HCT116 (cell line): Measurements from ENCODE around the gene ACACB. TPM values are rescaled to one million over a fixed set of nuclear protein-coding genes. Genes with fewer than 3 reads are reported as not detected.

ENCODE experiments used
- ATAC-seq: fragments of 200-7000 bp; cut with Tn5 transposase; 2 replicates; pipeline ENCODE4 v1.9.1; 2020; ENCODE audit warnings: mild to moderate bottlenecking, moderate library complexity
- BruUV-seq: library from RNA; stranded (reverse); fragments of 400-500 nt; replicated peaks from 2 replicates; lab custom pipeline; 2021; lab: Mats Ljungman, UMichigan
- CTCF ChIA-PET: fragments of 300-600 bp; sonication (Branson Sonifier 250); formaldehyde crosslinking; loops from one replicate; lab custom pipeline; 2021; ENCODE audit warnings: antibody characterized with exemption; lab: Charles Lee
- POLR2A ChIA-PET: fragments of 300-600, 350-600 bp; sonication (Branson Sonifier 250); formaldehyde crosslinking; loops from one replicate; lab custom pipeline; 2021; ENCODE audit warnings: antibody characterized with exemption; lab: Charles Lee
- RAD21 ChIA-PET, 2 experiments: fragments of 300-600 bp; sonication (Branson Sonifier 250); formaldehyde crosslinking; loops; one replicate each; lab custom pipeline; 2023; ENCODE audit warnings: low total read pairs in 2 of 2; ENCODE audit not compliant: uncharacterized antibody in 2 of 2, unreplicated experiment in 2 of 2, low non-redundant PET in 1 of 2; lab: Charles Lee
- DNase-seq: peaks from one replicate; pipeline ENCODE4 v3.0.0-alpha.2; 2010; ENCODE audit warnings: low read depth, low spot score
- H2AFZ ChIP-seq: fragments of 200-600 bp; shearing (Covaris generic), sonication (generic); 2 replicates; pipeline ENCODE4 v1.6.1; 2017; ENCODE audit warnings: low read depth, mixed run types, mixed read lengths, antibody characterized with exemption, low read length; ENCODE audit not compliant: poor library complexity, severe bottlenecking
- H3K27ac ChIP-seq: 2 replicates; pipeline ENCODE4 v1.5.1; 2012; ENCODE audit warnings: low read depth, low read length
- H3K27me3 ChIP-seq: fragments of 200-600 bp; sonication (generic); 2 replicates; pipeline ENCODE4 v1.6.1; 2016; ENCODE audit warnings: mixed run types, low read length, mixed read lengths; ENCODE audit not compliant: insufficient read depth
- H3K36me3 ChIP-seq, 2 experiments: fragments of 200-500 bp in 1 of 2; fragments of 200-600 bp in 1 of 2; sonication (Bioruptor generic) in 1 of 2; sonication (generic) in 1 of 2; 2 replicates each; pipeline versions ENCODE4 v1.5.1 to v1.6.1; 2014 to 2016; ENCODE audit warnings: low read length in 2 of 2, inconsistent platforms in 1 of 2, mixed read lengths in 1 of 2, mixed run types in 1 of 2; ENCODE audit not compliant: insufficient read depth in 2 of 2, control insufficient read depth in 1 of 2
- H3K4me1 ChIP-seq, 2 experiments: fragments of 200-600 bp in 1 of 2; sonication (generic) in 1 of 2; 2 replicates each; pipeline versions ENCODE4 v1.5.1 to v1.6.1; 2012 to 2017; ENCODE audit warnings: low read length in 2 of 2, inconsistent platforms in 1 of 2, mild to moderate bottlenecking in 1 of 2, mixed read lengths in 1 of 2, mixed run types in 1 of 2, moderate library complexity in 1 of 2; ENCODE audit not compliant: insufficient read depth in 2 of 2, control insufficient read depth in 1 of 2
- H3K4me2 ChIP-seq: fragments of 200-600 bp; sonication (generic); 2 replicates; pipeline ENCODE4 v1.6.1; 2017; ENCODE audit warnings: mixed run types, low read length, mixed read lengths
- H3K4me3 ChIP-seq, 2 experiments: fragments of 200-600 bp in 1 of 2; sonication (generic) in 1 of 2; replicated peaks in 1 of 2; 2 replicates each; pipeline ENCODE4 v1.5.1; 2011 to 2016; ENCODE audit warnings: low read length in 2 of 2, control low read depth in 1 of 2, low read depth in 1 of 2, mild to moderate bottlenecking in 1 of 2, mixed read lengths in 1 of 2, mixed run types in 1 of 2
- H3K79me2 ChIP-seq: fragments of 200-600 bp; sonication (generic); 2 replicates; pipeline ENCODE4 v1.6.1; 2017; ENCODE audit warnings: mild to moderate bottlenecking, mixed run types, low read length, moderate library complexity, mixed read lengths; ENCODE audit not compliant: insufficient read depth
- H3K9ac ChIP-seq: fragments of 200-600 bp; sonication (generic); 2 replicates; pipeline ENCODE4 v1.6.1; 2016; ENCODE audit warnings: low read length, mixed read lengths
- H3K9me2 ChIP-seq: fragments of 200-600 bp; sonication (generic), shearing (Covaris generic); 2 replicates; pipeline ENCODE4 v1.6.1; 2017; ENCODE audit warnings: mixed run types, mild to moderate bottlenecking, moderate library complexity; ENCODE audit not compliant: insufficient read depth
- H3K9me3 ChIP-seq, 2 experiments: fragments of 200-500 bp in 1 of 2; fragments of 200-600 bp in 1 of 2; sonication (Bioruptor generic) in 1 of 2; sonication (generic) in 1 of 2; 2 replicates each; pipeline ENCODE4 v1.6.1; 2014 to 2017; ENCODE audit warnings: low read length in 2 of 2, mixed read lengths in 2 of 2, inconsistent platforms in 1 of 2, low read depth in 1 of 2, mild to moderate bottlenecking in 1 of 2, mixed run types in 1 of 2, moderate library complexity in 1 of 2; ENCODE audit not compliant: control insufficient read depth in 1 of 2, insufficient read depth in 1 of 2
- H4K20me1 ChIP-seq: fragments of 200-600 bp; sonication (generic), shearing (Covaris generic); 2 replicates; pipeline ENCODE4 v1.6.1; 2017; ENCODE audit warnings: mixed run types, mild to moderate bottlenecking, moderate library complexity; ENCODE audit not compliant: insufficient read depth
- CBX3 ChIP-seq: IDR thresholded peaks from 2 replicates; pipeline ENCODE4 v1.6.1; 2012; ENCODE audit warnings: low read depth
- EGR1 ChIP-seq: IDR thresholded peaks from 2 replicates; pipeline ENCODE4 v1.6.1; 2012; ENCODE audit warnings: low read depth
- JUND ChIP-seq: IDR thresholded peaks from 2 replicates; pipeline ENCODE4 v1.6.1; 2012
- MAX ChIP-seq: IDR thresholded peaks from 2 replicates; pipeline ENCODE4 v1.6.1; 2012
- SIN3A ChIP-seq: IDR thresholded peaks from 2 replicates; pipeline ENCODE4 v1.6.1; 2012; ENCODE audit warnings: low read depth
- SP1 ChIP-seq: IDR thresholded peaks from 2 replicates; pipeline ENCODE4 v1.6.1; 2012; ENCODE audit warnings: low read depth
- YY1 ChIP-seq: IDR thresholded peaks from 2 replicates; pipeline ENCODE4 v1.6.1; 2011; ENCODE audit warnings: low read length, low read depth, moderate library complexity, mild to moderate bottlenecking; ENCODE audit not compliant: insufficient replicate concordance; ENCODE audit errors: extremely low read depth
- ZNF274 ChIP-seq: fragments of 200-500 bp; sonication (Bioruptor generic); IDR thresholded peaks from 2 replicates; pipeline ENCODE4 v1.6.1; 2014; ENCODE audit warnings: mild to moderate bottlenecking, low read depth, low read length, inconsistent platforms
- intact Hi-C: fragments of 100-400 bp; cut with micrococcal nuclease; formaldehyde crosslinking; loops from 2 replicates; pipeline ENCODE4 v1.10.0; 2022
- total RNA-seq: library from RNA; stranded (reverse); gene quantifications from one replicate; pipeline ENCODE4 v1.2.1, GENCODE V29; 2021; ENCODE audit not compliant: unreplicated experiment
- TF ChIP-seq, protein P1 (sequence below), 3 experiments: fragments of 200-600 bp in 1 of 3; sonication (generic) in 1 of 3; IDR thresholded peaks in 2 of 3; conservative IDR thresholded peaks in 1 of 3; 2 replicates each; pipeline ENCODE4 v1.5.1; 2012 to 2017; ENCODE audit warnings: low read depth in 2 of 3, low read length in 2 of 3, antibody characterized with exemption in 1 of 3, borderline replicate concordance in 1 of 3, control low read depth in 1 of 3, mild to moderate bottlenecking in 1 of 3, mixed read lengths in 1 of 3, mixed run types in 1 of 3, moderate library complexity in 1 of 3; ENCODE audit not compliant: insufficient read depth in 1 of 3

Gene ACACB
- total RNA-seq, 1 experiment from 2014 or later = 11.1 TPM

GRCh38 chr12:109097435-109098182, 18.8 kb upstream of the ACACB start, which contains the start of gene UNG:
Gene UNG, plus strand, starts transcription at chr12:109097597. Its CDS starts 83 bp downstream, at chr12:109097680.
- ATAC-seq (peak; percentile 89), DNase-seq (peak; percentile 87)
- Histone ChIP-seq H3K79me2 (peaks cover 43% of the 10 kb centered on the region), H2AFZ (peak within 1 kb of the TSS; percentile 20), H3K36me3 (peaks cover 6 to 27% of the 10 kb centered on the region in 2 experiments; a peak in 1 of 4 replicates), H3K9me3 (no peaks in the 10 kb centered on the region), H3K4me3 (peak within 1 kb of the TSS; percentile 72 to 79), H3K27ac (peak within 1 kb of the TSS; percentile 71), H3K9me2 (no peaks in the 10 kb centered on the region), H3K27me3 (no peaks in the 10 kb centered on the region), H4K20me1 (no peaks in the 10 kb centered on the region), H3K4me2 (peak within 1 kb of the TSS; percentile 86), H3K4me1 (peaks cover 5 to 32% of the 10 kb centered on the region in 2 experiments; a peak in 3 of 4 replicates), H3K9ac (peak within 1 kb of the TSS; percentile 81)
- ChIA-PET POLR2A (no interaction called here), CTCF (interaction anchor here (1.4 kb wide), 1 partner anchor 14 kb away, joined by 5 read pairs; no protein-coding TSS in a partner anchor), RAD21 (no interaction called here)
- intact Hi-C loops = loop anchor here (10.0 kb wide), 3 partner anchors 143 to 293 kb away; no protein-coding TSS in a partner anchor
- TF ChIP-seq, protein P1, sequence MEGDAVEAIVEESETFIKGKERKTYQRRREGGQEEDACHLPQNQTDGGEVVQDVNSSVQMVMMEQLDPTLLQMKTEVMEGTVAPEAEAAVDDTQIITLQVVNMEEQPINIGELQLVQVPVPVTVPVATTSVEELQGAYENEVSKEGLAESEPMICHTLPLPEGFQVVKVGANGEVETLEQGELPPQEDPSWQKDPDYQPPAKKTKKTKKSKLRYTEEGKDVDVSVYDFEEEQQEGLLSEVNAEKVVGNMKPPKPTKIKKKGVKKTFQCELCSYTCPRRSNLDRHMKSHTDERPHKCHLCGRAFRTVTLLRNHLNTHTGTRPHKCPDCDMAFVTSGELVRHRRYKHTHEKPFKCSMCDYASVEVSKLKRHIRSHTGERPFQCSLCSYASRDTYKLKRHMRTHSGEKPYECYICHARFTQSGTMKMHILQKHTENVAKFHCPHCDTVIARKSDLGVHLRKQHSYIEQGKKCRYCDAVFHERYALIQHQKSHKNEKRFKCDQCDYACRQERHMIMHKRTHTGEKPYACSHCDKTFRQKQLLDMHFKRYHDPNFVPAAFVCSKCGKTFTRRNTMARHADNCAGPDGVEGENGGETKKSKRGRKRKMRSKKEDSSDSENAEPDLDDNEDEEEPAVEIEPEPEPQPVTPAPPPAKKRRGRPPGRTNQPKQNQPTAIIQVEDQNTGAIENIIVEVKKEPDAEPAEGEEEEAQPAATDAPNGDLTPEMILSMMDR (IDR thresholded peaks at IDR 0.05 in 2 of 3, conservative IDR thresholded peaks at IDR 0.05 in 1 of 3; ENCODE audit: borderline replicate concordance in 1 of 3, insufficient read depth in 1 of 3, low read depth in 2 of 3, low read length in 2 of 3) = no peak
- peak; percentile 98 for TF ChIP-seq SP1
- peak; percentile 70 for TF ChIP-seq EGR1
- TF ChIP-seq CBX3 = no peak
- TF ChIP-seq YY1 = peak; percentile 69
- no peak for TF ChIP-seq ZNF274
- TF ChIP-seq SIN3A = peak; percentile 99
- TF ChIP-seq MAX = peak; percentile 95
- no peak for TF ChIP-seq JUND
- BruUV-seq = no TSS peak
